Type B pancreatic cell (in vitro differentiated cells): ENCODE data around the gene MFAP2. TPM values are rescaled to one million over a fixed set of nuclear protein-coding genes. Genes with fewer than 3 reads are reported as not detected.
A peak's percentile ranks its signal among the peaks of the same experiment; 100 is the strongest.

Experiments used
- DNase-seq: peaks from one replicate; pipeline ENCODE4 v3.0.0; 2021; ENCODE audit warnings: mixed read lengths; ENCODE audit not compliant: unreplicated experiment; ENCODE audit errors: extremely low spot score
- H3K27ac Mint-ChIP-seq: 2 replicates; pipeline ENCODE4 v1.8.0; 2021; ENCODE audit warnings: mild to moderate bottlenecking, mixed read lengths
- H3K27me3 Mint-ChIP-seq: 2 replicates; pipeline ENCODE4 v1.8.0; 2021; ENCODE audit warnings: mixed read lengths
- H3K36me3 Mint-ChIP-seq: 2 replicates; pipeline ENCODE4 v1.8.0; 2021; ENCODE audit warnings: mixed read lengths
- H3K4me1 Mint-ChIP-seq: one replicate; pipeline ENCODE4 v1.8.0; 2021; ENCODE audit warnings: mixed read lengths; ENCODE audit not compliant: unreplicated experiment
- H3K4me3 Mint-ChIP-seq: 2 replicates; pipeline ENCODE4 v1.8.0; 2021; ENCODE audit warnings: mild to moderate bottlenecking, mixed read lengths
- H3K9me3 Mint-ChIP-seq: 2 replicates; pipeline ENCODE4 v1.8.0; 2021; ENCODE audit warnings: mixed read lengths
- total RNA-seq: library from RNA; stranded (reverse); gene quantifications from 2 replicates; pipeline ENCODE4 v1.2.1, GENCODE V29; 2021; ENCODE audit warnings: low replicate concordance
- TF ChIP-seq, protein P1 (sequence below): fragments of 200-600 bp; sonication (generic); conservative IDR thresholded peaks from 2 replicates; pipeline ENCODE4 v1.5.0; 2021; ENCODE audit warnings: antibody characterized with exemption, mild to moderate bottlenecking

The MFAP2 gene
- total RNA-seq, 1 donor from 2014 or later = 158 TPM

DNA sequence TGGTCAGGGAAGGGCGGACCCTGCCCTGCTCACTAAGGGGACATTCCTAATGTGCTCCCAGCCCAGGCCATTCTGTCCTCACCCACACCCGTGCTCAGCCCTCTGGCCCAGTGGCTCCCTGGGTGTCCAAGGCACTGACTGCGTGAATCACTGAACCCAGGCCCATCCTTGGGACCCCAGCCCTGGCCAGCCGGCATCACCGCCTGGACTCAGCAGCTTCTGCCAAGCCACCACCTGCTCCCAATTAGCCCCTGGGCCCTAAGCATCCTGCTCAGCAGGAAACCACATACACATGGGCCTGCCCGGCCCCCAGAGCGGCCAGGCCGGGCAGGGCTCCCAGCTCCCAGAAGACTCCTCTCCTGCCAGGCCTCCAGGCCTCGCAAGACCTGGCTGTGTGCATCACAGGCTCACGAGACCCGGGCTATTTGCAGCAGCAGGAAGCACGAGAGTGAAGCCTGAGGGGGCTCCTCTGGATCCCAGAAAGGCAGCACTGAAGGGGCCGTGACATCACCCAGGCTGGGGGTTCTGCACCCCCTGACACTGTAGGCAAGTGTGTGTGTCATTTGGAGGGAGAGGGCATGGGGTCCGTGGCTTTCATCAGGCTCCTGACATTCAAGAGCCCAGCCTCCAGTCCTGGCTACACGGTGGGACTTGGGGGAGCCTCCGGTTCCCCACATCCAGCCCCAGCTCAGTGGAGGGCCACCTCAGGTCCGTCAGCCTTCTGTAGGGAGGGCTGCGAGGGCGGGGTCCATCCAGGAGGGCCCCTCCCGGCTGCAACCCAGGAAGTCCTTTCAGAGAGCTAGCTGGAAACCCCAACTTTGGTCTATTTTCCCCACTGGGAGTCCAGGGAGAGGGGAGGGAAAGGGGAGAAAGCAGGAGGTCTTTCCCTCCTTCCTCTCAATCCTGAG is 1.6 kb downstream of the MFAP2 start:
- Mint-ChIP-seq H3K4me1 (peaks cover 39% of the 10 kb centered on the region), H3K27me3 (peaks cover 5% of the 10 kb centered on the region), H3K36me3 (no peaks in the 10 kb centered on the region), H3K4me3 (peak overlapping the region; percentile 87), H3K9me3 (no peaks in the 10 kb centered on the region), H3K27ac (no peak overlapping the region)
- peak; percentile 62 for DNase-seq
- TF ChIP-seq, protein P1, sequence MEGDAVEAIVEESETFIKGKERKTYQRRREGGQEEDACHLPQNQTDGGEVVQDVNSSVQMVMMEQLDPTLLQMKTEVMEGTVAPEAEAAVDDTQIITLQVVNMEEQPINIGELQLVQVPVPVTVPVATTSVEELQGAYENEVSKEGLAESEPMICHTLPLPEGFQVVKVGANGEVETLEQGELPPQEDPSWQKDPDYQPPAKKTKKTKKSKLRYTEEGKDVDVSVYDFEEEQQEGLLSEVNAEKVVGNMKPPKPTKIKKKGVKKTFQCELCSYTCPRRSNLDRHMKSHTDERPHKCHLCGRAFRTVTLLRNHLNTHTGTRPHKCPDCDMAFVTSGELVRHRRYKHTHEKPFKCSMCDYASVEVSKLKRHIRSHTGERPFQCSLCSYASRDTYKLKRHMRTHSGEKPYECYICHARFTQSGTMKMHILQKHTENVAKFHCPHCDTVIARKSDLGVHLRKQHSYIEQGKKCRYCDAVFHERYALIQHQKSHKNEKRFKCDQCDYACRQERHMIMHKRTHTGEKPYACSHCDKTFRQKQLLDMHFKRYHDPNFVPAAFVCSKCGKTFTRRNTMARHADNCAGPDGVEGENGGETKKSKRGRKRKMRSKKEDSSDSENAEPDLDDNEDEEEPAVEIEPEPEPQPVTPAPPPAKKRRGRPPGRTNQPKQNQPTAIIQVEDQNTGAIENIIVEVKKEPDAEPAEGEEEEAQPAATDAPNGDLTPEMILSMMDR = no peak

DNA sequence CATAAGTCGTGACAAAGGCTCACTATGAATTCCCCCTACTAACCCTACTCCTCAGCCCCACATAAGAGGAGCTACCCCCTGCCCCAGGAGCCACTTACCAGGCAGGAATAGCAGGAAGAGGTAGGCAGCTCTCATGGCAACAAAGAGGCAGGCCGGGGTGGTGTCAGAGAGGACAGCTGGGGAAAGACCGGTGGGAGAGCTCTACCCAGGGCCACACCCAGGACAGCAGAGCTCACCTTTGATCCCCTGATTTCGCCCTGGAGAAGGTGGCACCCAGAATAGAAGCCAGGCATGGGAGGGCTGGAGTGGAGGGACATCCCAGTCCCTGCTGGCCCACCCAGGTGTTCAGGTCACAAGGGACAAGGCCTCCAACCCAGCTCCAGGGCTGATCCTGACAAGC is 2.3 kb downstream of the MFAP2 start:
- H3K27me3 Mint-ChIP-seq = peaks cover 5% of the 10 kb centered on the region
- no peaks in the 10 kb centered on the region for H3K36me3 Mint-ChIP-seq
- TF ChIP-seq, protein P1 = no peak
- no peaks in the 10 kb centered on the region for H3K9me3 Mint-ChIP-seq
- H3K4me3 Mint-ChIP-seq = peak overlapping the region; percentile 87
- peak overlapping the region; percentile 26 for H3K27ac Mint-ChIP-seq
- H3K4me1 Mint-ChIP-seq = peaks cover 35% of the 10 kb centered on the region
- DNase-seq = no peak

DNA sequence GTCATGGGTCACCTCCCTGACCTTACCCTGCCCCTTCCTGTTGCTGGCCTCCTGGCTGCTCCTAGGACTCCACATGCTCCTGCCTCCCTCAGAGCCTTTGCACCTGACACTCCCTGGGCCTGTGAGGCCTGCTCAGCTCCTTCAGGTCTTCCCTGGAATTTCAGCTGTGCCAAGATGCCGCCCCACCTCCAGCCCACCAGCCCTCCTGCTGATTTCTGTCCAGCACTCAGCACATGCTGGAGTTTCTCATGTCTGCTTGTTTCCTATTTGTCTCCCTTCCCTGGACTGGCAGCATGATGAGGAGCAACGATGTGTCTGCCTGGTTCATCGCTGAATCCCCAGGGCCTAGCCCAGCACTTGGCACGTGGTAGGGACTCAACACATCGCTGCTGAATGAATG is 3.0 kb downstream of the MFAP2 start:
- peak overlapping the region; percentile 26 for H3K27ac Mint-ChIP-seq
- H3K27me3 Mint-ChIP-seq = peaks cover 5% of the 10 kb centered on the region
- no peak for DNase-seq
- H3K36me3 Mint-ChIP-seq = no peaks in the 10 kb centered on the region
- TF ChIP-seq, protein P1 = no peak
- H3K4me1 Mint-ChIP-seq = peaks cover 36% of the 10 kb centered on the region
- H3K9me3 Mint-ChIP-seq = no peaks in the 10 kb centered on the region
- peak overlapping the region; percentile 87 for H3K4me3 Mint-ChIP-seq

DNA sequence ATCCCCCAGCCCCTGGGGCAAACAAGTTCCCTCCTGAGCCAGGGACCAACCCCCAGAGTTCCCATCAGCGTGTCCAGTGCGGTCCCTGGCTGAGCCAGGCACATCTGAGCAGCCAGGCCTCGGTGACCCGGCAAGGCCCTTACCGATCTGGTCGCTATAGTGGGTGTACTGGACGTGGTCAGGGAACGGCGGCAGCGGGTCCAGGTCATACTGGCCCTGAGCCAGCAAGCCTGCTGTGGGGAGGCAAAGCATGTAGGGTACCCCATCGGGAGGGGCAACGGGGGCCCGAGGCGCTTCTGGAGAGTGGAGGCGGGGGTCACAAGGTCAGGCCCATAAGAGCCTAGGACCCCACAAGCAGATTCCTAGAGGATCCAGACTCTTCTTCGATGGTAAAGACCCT is 3.5 kb downstream of the MFAP2 start:
- peaks cover 37% of the 10 kb centered on the region for H3K4me1 Mint-ChIP-seq
- peaks cover 5% of the 10 kb centered on the region for H3K27me3 Mint-ChIP-seq
- H3K4me3 Mint-ChIP-seq = no peak overlapping the region
- no peaks in the 10 kb centered on the region for H3K36me3 Mint-ChIP-seq
- no peaks in the 10 kb centered on the region for H3K9me3 Mint-ChIP-seq
- TF ChIP-seq, protein P1 = no peak
- no peak for DNase-seq
- H3K27ac Mint-ChIP-seq = no peak overlapping the region

DNA sequence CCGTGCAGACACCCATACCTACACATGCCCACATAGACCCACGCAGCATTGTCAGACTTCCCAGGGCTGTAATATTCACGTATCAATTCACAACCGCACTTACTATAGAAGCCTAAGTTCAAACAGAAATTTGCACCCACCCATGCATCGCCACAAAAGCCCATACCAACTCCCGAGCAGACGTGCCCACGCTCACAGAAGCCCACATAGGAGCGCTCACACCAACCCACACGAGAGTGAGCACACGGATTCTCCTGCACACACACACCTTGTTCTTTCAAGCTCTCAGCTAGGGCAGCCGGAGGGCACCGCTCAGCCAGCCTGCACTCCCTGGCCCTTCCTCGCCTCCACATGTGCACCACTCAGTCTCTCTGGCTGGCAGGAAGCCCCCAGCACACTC is 4.6 kb downstream of the MFAP2 start:
- Mint-ChIP-seq H3K4me3 (peak overlapping the region; percentile 57), H3K27ac (peak overlapping the region; percentile 30), H3K36me3 (no peaks in the 10 kb centered on the region), H3K4me1 (peaks cover 28% of the 10 kb centered on the region), H3K27me3 (peaks cover 1% of the 10 kb centered on the region), H3K9me3 (no peaks in the 10 kb centered on the region)
- TF ChIP-seq, protein P1 = no peak
- no peak for DNase-seq
